H1 (cell line): Measurements from ENCODE around the gene SCAF11. TPM values are rescaled to one million over a fixed set of nuclear protein-coding genes. Genes with fewer than 3 reads are reported as not detected.

ENCODE experiments used
- CEBPB ChIP-seq: IDR thresholded peaks from 2 replicates; pipeline ENCODE4 v1.6.1; 2012; ENCODE audit warnings: low read depth, low read length
- polyA plus RNA-seq, 7 experiments: library from polyadenylated mRNA; depleted of rRNA in 3 of 7; stranded (reverse) in 5 of 7; unstranded in 2 of 7; fragments of >200 nt in 5 of 7; fragments of 200-250 nt in 2 of 7; gene quantifications; 1 replicate in 5 of 7; 2 replicates in 1 of 7; 4 replicates in 1 of 7; pipeline versions ENCODE4 v1.2.1 to v1.2.3, GENCODE V29; 2011 to 2013; ENCODE audit warnings: missing spikeins in 2 of 7, mixed read lengths in 2 of 7
- total RNA-seq: library from RNA; stranded (reverse); fragmentation: NEBNext Ultra II Directional; extraction: Animal tissue kit (Norgen Biotek cat#: 25700); gene quantifications from 2 replicates; pipeline ENCODE4 v1.2.1, GENCODE V29; 2021

SCAF11 gene
- total and polyA plus RNA-seq, 2 of the 8 experiments (the other 6 are each of a cell fraction or from before 2014, with no cell fraction given), result 15.1 to 77.8 TPM

DNA sequence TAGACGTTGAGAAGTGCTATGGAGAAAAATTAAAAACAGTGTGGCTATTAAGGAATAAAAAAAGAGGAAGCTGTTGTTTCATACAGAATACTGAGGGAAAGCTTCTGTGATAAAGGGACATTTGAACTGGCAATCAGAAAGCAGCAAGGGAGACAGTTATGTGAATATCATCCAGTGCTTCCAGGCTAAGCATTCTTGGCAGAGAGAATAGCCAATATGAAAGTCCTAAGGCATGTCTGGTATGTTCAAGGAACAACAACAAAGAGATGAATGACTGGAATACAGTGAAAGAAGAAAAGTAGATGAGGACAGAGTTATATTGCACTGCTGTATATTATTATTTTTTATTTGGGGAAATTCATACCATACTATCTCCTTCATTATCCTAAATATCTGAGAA lies 23.9 kb downstream of the SCAF11 start (continued):
- TF ChIP-seq CEBPB, result no peak
- TF ChIP-seq, all 59 proteins: peak for 0
